Muscle of leg (tissue), 9 donors: ENCODE results near the gene CDHR4. TPM values are rescaled to one million over a fixed set of nuclear protein-coding genes. Genes with fewer than 3 reads are reported as not detected.

Experiments used
- polyA plus RNA-seq, 8 donors: library from polyadenylated mRNA; unstranded; fragments of 120-200 nt; gene quantifications; one replicate each; pipeline versions ENCODE4 v1.2.1 to v1.2.3, GENCODE V29; 2013; ENCODE audit warnings: inconsistent platforms in 1 of 8, low replicate concordance in 1 of 8; ENCODE audit not compliant: insufficient read length in 8 of 8, insufficient read depth in 1 of 8
- total RNA-seq: library from RNA; stranded (reverse); fragments of 120-200 nt; gene quantifications from one replicate; pipeline ENCODE4 v1.2.4, GENCODE V29; 2013

The CDHR4 gene
- total and polyA plus RNA-seq, 9 donors, result 0.06 to 0.52 (median 0.15) TPM; not detected in 3

Other genes starting within 250 kb of the CDHR4 start
- gene BSN, start 245.4 kb downstream of the CDHR4 start, total RNA-seq, result 0.44 TPM
- gene BSN, start 245.4 kb downstream of the CDHR4 start, polyA plus RNA-seq, result 1 to 10 TPM in 2 of 8 donors, under 1 TPM in 6; 0.48 to 1.2 (median 0.67) TPM
- 56.6 TPM for gene APEH, start 125.5 kb downstream of the CDHR4 start, total RNA-seq
- gene APEH, start 125.5 kb downstream of the CDHR4 start, polyA plus RNA-seq, result 10 to 100 TPM; 53.6 to 71.3 (median 61.5) TPM
- 7.0 TPM for gene MST1, start 110.4 kb downstream of the CDHR4 start, total RNA-seq
- 10 to 100 TPM in 3 of 8 donors, 1 to 10 TPM in 5; 7.1 to 30.3 (median 9.8) TPM for gene MST1, start 110.4 kb downstream of the CDHR4 start, polyA plus RNA-seq
- 20.4 TPM for gene RNF123, start 110.3 kb downstream of the CDHR4 start, total RNA-seq
- 10 to 100 TPM; 32.2 to 46.5 (median 37.0) TPM for gene RNF123, start 110.3 kb downstream of the CDHR4 start, polyA plus RNA-seq
- gene AMIGO3, start 80.2 kb downstream of the CDHR4 start, total RNA-seq, result 1.2 TPM
- gene AMIGO3, start 80.2 kb downstream of the CDHR4 start, polyA plus RNA-seq, result 1 to 10 TPM; 1.6 to 3.8 (median 3.3) TPM
- gene GMPPB, start 75.9 kb downstream of the CDHR4 start, total RNA-seq, result 12.2 TPM
- gene GMPPB, start 75.9 kb downstream of the CDHR4 start, polyA plus RNA-seq, result 10 to 100 TPM; 11.1 to 15.3 (median 12.7) TPM
- 12.6 TPM for gene IP6K1, start 13.3 kb downstream of the CDHR4 start, total RNA-seq
- 10 to 100 TPM; 18.5 to 27.2 (median 23.7) TPM for gene IP6K1, start 13.3 kb downstream of the CDHR4 start, polyA plus RNA-seq
- gene INKA1, start 3.4 kb upstream of the CDHR4 start, total RNA-seq, result 13.2 TPM
- gene INKA1, start 3.4 kb upstream of the CDHR4 start, polyA plus RNA-seq, result 10 to 100 TPM in 5 of 8 donors, 1 to 10 TPM in 3; 8.2 to 17.6 (median 10.9) TPM
- 23.3 TPM for gene UBA7, start 14.1 kb upstream of the CDHR4 start, total RNA-seq
- gene UBA7, start 14.1 kb upstream of the CDHR4 start, polyA plus RNA-seq, result 10 to 100 TPM; 19.8 to 31.6 (median 23.6) TPM
- 4.5 TPM for gene TRAIP, start 56.7 kb upstream of the CDHR4 start, total RNA-seq
- 1 to 10 TPM; 3.8 to 6.7 (median 5.4) TPM for gene TRAIP, start 56.7 kb upstream of the CDHR4 start, polyA plus RNA-seq
- 0.22 TPM for gene CAMKV, start 70.0 kb upstream of the CDHR4 start, total RNA-seq
- 1 to 10 TPM in 2 of 8 donors, under 1 TPM in 6; 0.08 to 2.1 (median 0.57) TPM for gene CAMKV, start 70.0 kb upstream of the CDHR4 start, polyA plus RNA-seq
- gene MST1R, start 104.0 kb upstream of the CDHR4 start, total RNA-seq, result 1.2 TPM
- 1 to 10 TPM; 1.8 to 5.0 (median 3.4) TPM for gene MST1R, start 104.0 kb upstream of the CDHR4 start, polyA plus RNA-seq
- gene MON1A, start 129.9 kb upstream of the CDHR4 start, total RNA-seq, result 5.3 TPM
- gene MON1A, start 129.9 kb upstream of the CDHR4 start, polyA plus RNA-seq, result 1 to 10 TPM; 6.7 to 8.4 (median 7.2) TPM
- gene RBM6, start 140.3 kb upstream of the CDHR4 start, total RNA-seq, result 58.9 TPM
- gene RBM6, start 140.3 kb upstream of the CDHR4 start, polyA plus RNA-seq, result 10 to 100 TPM; 61.3 to 87.9 (median 72.8) TPM